ENCODE results near the gene BSN. TPM values are rescaled to one million over a fixed set of nuclear protein-coding genes. Genes with fewer than 3 reads are reported as not detected.

The BSN gene
- polyA plus RNA-seq, 1 donor (not counting 4 experiments of a cell fraction or from before 2014, with no cell fraction given), result under 0.01 TPM

- Histone ChIP-seq H4K20me1 (ENCODE audit: control insufficient read depth, extremely low read depth, insufficient read depth, low read length) (no peaks in the 10 kb centered on the region), H3K9me1 (ENCODE audit: control insufficient read depth, extremely low read depth, insufficient read depth, low read length) (no peaks in the 10 kb centered on the region), H3K9ac (ENCODE audit: control insufficient read depth, extremely low read depth, insufficient read depth, low read length) (no peak overlapping the region), H3K79me2 (ENCODE audit: control insufficient read depth, insufficient read depth, low read length) (no peaks in the 10 kb centered on the region), H3K4me1 (ENCODE audit: control insufficient read depth, extremely low read depth, insufficient read depth, low read length) (no peaks in the 10 kb centered on the region), H3K4me3 (ENCODE audit: control insufficient read depth in 2 of 3, extremely low read depth in 1 of 3, insufficient read depth in 2 of 3, low read depth in 1 of 3, low read length in 3 of 3) (no peak overlapping the region), H3K9me3 (ENCODE audit: control insufficient read depth, low read depth, low read length) (peaks cover 1% of the 10 kb centered on the region), H3K27me3 (ENCODE audit: control insufficient read depth, extremely low read depth, insufficient read depth, low read length) (peaks cover 9% of the 10 kb centered on the region), H2AFZ (ENCODE audit: control insufficient read depth, low read length) (no peak overlapping the region), H3K27ac (ENCODE audit: control insufficient read depth, insufficient read depth, low read length) (no peak overlapping the region), H3K36me3 (ENCODE audit: control insufficient read depth in 2 of 2, extremely low read depth in 1 of 2, insufficient read depth in 2 of 2, low read length in 2 of 2) (no peaks in the 10 kb centered on the region), H3K4me2 (ENCODE audit: control insufficient read depth, extremely low read depth, insufficient read depth, low read depth, low read length) (no peak overlapping the region)
- dilution Hi-C loops (cut with MboI; ENCODE audit: extremely low pct_ligation_motif_present, low sequenced_read_pairs), result no loop called here
- no peak for DNase-seq (ENCODE audit: low read depth, low spot score)
- no peak for TF ChIP-seq EZH2 (IDR thresholded peaks at IDR 0.05; ENCODE audit: low read length)
- no peak for TF ChIP-seq CTCF (optimal IDR thresholded peaks at IDR 0.05 in 1 of 3, IDR thresholded peaks at IDR 0.05 in 1 of 3, conservative IDR thresholded peaks at IDR 0.05 in 1 of 3; ENCODE audit: extremely low read depth in 1 of 3, insufficient read depth in 2 of 3, low read length in 3 of 3)
- FAIRE-seq, result no peak
These were observed 75.2 kb downstream of the BSN start for GRCh38 chr3:49629451-49629850.

DNA sequence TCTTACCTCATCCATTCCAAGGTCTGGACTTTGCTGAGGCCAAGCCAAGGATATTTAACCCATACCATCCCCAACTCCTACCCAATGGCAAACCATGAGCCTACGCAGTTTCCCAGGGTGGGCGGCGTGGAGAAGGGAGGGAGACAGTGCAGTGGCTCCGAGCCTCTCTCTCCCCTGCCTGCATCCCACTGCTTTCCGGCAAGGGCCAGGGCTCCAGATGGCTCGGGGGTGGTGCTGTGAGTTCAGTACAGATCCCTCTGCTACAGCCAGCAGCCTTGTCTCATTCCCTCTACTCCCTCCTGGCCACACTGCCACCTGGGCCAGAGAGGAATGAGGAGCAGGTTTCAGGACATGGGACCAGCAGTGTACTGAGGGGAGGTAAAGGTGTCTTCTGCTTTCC is 75.6 kb downstream of the BSN start:
- H3K27ac ChIP-seq (ENCODE audit: control insufficient read depth, insufficient read depth, low read length), result no peak overlapping the region
- H3K79me2 ChIP-seq (ENCODE audit: control insufficient read depth, insufficient read depth, low read length), result no peaks in the 10 kb centered on the region
- H3K4me2 ChIP-seq (ENCODE audit: control insufficient read depth, extremely low read depth, insufficient read depth, low read depth, low read length), result no peak overlapping the region
- no peak for FAIRE-seq
- no peak for TF ChIP-seq EZH2 (IDR thresholded peaks at IDR 0.05; ENCODE audit: low read length)
- TF ChIP-seq CTCF (optimal IDR thresholded peaks at IDR 0.05 in 1 of 3, IDR thresholded peaks at IDR 0.05 in 1 of 3, conservative IDR thresholded peaks at IDR 0.05 in 1 of 3; ENCODE audit: extremely low read depth in 1 of 3, insufficient read depth in 2 of 3, low read length in 3 of 3), result no peak
- peaks cover 9% of the 10 kb centered on the region for H3K27me3 ChIP-seq (ENCODE audit: control insufficient read depth, extremely low read depth, insufficient read depth, low read length)
- no peak overlapping the region for H2AFZ ChIP-seq (ENCODE audit: control insufficient read depth, low read length)
- no peak overlapping the region for H3K9ac ChIP-seq (ENCODE audit: control insufficient read depth, extremely low read depth, insufficient read depth, low read length)
- dilution Hi-C loops (cut with MboI; ENCODE audit: extremely low pct_ligation_motif_present, low sequenced_read_pairs), result no loop called here
- no peak for DNase-seq (ENCODE audit: low read depth, low spot score)
- no peak overlapping the region for H3K4me3 ChIP-seq (ENCODE audit: control insufficient read depth in 2 of 3, extremely low read depth in 1 of 3, insufficient read depth in 2 of 3, low read depth in 1 of 3, low read length in 3 of 3)
- no peaks in the 10 kb centered on the region for H3K9me1 ChIP-seq (ENCODE audit: control insufficient read depth, extremely low read depth, insufficient read depth, low read length)
- no peaks in the 10 kb centered on the region for H4K20me1 ChIP-seq (ENCODE audit: control insufficient read depth, extremely low read depth, insufficient read depth, low read length)
- H3K4me1 ChIP-seq (ENCODE audit: control insufficient read depth, extremely low read depth, insufficient read depth, low read length), result no peaks in the 10 kb centered on the region
- no peaks in the 10 kb centered on the region for H3K36me3 ChIP-seq (ENCODE audit: control insufficient read depth in 2 of 2, extremely low read depth in 1 of 2, insufficient read depth in 2 of 2, low read length in 2 of 2)
- H3K9me3 ChIP-seq (ENCODE audit: control insufficient read depth, low read depth, low read length), result peaks cover 1% of the 10 kb centered on the region
